H1 (cell line): ENCODE results near the gene ALK. TPM values are rescaled to one million over a fixed set of nuclear protein-coding genes. Genes with fewer than 3 reads are reported as not detected.

Experiments
- MAX ChIP-seq: IDR thresholded peaks from 2 replicates; pipeline ENCODE4 v1.6.1; 2012; ENCODE audit warnings: inconsistent platforms
- polyA plus RNA-seq, 7 experiments: library from polyadenylated mRNA; depleted of rRNA in 3 of 7; stranded (reverse) in 5 of 7; unstranded in 2 of 7; fragments of >200 nt in 5 of 7; fragments of 200-250 nt in 2 of 7; gene quantifications; 1 replicate in 5 of 7; 2 replicates in 1 of 7; 4 replicates in 1 of 7; pipeline versions ENCODE4 v1.2.1 to v1.2.3, GENCODE V29; 2011 to 2013; ENCODE audit warnings: missing spikeins in 2 of 7, mixed read lengths in 2 of 7
- total RNA-seq: library from RNA; stranded (reverse); fragmentation: NEBNext Ultra II Directional; extraction: Animal tissue kit (Norgen Biotek cat#: 25700); gene quantifications from 2 replicates; pipeline ENCODE4 v1.2.1, GENCODE V29; 2021
- TF ChIP-seq, protein P1 (sequence below): fragments of 300-600 bp; sonication (generic); IDR thresholded peaks from 2 replicates; pipeline ENCODE4 v1.7.1; 2012; ENCODE audit warnings: low read length, moderate library complexity, mild to moderate bottlenecking, inconsistent platforms; ENCODE audit not compliant: insufficient replicate concordance

Gene ALK
- total and polyA plus RNA-seq, 2 of the 8 experiments (the other 6 are each of a cell fraction or from before 2014, with no cell fraction given) = 0.02 to 0.09 TPM

DNA sequence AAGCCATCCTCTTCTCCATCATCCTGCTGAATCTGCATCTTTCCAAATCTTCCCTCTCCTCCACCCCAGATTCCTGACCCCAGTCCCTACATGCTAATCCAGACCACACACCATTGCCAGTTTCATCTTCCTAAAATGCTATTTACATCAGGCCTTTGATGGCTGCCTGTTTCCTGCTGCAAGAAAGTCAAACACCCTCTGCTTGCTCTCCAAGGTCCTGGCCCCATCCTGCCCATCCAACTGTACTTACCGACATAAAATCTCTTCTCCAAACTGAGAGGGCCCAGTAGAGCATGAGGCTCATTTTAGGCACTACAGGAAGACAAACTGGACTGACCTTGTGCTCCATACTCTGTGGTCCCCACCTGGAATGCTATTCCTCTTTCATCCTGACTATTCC lies 19.0 kb downstream of the ALK start (continued):
- TF ChIP-seq, protein P1, sequence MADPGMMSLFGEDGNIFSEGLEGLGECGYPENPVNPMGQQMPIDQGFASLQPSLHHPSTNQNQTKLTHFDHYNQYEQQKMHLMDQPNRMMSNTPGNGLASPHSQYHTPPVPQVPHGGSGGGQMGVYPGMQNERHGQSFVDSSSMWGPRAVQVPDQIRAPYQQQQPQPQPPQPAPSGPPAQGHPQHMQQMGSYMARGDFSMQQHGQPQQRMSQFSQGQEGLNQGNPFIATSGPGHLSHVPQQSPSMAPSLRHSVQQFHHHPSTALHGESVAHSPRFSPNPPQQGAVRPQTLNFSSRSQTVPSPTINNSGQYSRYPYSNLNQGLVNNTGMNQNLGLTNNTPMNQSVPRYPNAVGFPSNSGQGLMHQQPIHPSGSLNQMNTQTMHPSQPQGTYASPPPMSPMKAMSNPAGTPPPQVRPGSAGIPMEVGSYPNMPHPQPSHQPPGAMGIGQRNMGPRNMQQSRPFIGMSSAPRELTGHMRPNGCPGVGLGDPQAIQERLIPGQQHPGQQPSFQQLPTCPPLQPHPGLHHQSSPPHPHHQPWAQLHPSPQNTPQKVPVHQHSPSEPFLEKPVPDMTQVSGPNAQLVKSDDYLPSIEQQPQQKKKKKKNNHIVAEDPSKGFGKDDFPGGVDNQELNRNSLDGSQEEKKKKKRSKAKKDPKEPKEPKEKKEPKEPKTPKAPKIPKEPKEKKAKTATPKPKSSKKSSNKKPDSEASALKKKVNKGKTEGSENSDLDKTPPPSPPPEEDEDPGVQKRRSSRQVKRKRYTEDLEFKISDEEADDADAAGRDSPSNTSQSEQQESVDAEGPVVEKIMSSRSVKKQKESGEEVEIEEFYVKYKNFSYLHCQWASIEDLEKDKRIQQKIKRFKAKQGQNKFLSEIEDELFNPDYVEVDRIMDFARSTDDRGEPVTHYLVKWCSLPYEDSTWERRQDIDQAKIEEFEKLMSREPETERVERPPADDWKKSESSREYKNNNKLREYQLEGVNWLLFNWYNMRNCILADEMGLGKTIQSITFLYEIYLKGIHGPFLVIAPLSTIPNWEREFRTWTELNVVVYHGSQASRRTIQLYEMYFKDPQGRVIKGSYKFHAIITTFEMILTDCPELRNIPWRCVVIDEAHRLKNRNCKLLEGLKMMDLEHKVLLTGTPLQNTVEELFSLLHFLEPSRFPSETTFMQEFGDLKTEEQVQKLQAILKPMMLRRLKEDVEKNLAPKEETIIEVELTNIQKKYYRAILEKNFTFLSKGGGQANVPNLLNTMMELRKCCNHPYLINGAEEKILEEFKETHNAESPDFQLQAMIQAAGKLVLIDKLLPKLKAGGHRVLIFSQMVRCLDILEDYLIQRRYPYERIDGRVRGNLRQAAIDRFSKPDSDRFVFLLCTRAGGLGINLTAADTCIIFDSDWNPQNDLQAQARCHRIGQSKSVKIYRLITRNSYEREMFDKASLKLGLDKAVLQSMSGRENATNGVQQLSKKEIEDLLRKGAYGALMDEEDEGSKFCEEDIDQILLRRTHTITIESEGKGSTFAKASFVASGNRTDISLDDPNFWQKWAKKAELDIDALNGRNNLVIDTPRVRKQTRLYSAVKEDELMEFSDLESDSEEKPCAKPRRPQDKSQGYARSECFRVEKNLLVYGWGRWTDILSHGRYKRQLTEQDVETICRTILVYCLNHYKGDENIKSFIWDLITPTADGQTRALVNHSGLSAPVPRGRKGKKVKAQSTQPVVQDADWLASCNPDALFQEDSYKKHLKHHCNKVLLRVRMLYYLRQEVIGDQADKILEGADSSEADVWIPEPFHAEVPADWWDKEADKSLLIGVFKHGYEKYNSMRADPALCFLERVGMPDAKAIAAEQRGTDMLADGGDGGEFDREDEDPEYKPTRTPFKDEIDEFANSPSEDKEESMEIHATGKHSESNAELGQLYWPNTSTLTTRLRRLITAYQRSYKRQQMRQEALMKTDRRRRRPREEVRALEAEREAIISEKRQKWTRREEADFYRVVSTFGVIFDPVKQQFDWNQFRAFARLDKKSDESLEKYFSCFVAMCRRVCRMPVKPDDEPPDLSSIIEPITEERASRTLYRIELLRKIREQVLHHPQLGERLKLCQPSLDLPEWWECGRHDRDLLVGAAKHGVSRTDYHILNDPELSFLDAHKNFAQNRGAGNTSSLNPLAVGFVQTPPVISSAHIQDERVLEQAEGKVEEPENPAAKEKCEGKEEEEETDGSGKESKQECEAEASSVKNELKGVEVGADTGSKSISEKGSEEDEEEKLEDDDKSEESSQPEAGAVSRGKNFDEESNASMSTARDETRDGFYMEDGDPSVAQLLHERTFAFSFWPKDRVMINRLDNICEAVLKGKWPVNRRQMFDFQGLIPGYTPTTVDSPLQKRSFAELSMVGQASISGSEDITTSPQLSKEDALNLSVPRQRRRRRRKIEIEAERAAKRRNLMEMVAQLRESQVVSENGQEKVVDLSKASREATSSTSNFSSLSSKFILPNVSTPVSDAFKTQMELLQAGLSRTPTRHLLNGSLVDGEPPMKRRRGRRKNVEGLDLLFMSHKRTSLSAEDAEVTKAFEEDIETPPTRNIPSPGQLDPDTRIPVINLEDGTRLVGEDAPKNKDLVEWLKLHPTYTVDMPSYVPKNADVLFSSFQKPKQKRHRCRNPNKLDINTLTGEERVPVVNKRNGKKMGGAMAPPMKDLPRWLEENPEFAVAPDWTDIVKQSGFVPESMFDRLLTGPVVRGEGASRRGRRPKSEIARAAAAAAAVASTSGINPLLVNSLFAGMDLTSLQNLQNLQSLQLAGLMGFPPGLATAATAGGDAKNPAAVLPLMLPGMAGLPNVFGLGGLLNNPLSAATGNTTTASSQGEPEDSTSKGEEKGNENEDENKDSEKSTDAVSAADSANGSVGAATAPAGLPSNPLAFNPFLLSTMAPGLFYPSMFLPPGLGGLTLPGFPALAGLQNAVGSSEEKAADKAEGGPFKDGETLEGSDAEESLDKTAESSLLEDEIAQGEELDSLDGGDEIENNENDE = no peak
- TF ChIP-seq MAX = no peak
